GM13977 (cell line): ENCODE results near the gene ZNF536.

Source experiments
- DNase-seq: peaks from one replicate; pipeline ENCODE4 v3.0.0; 2012; ENCODE audit warnings: low spot score
- in situ Hi-C: fragments of 300-500 bp; cut with MboI; formaldehyde crosslinking; loops from one replicate; pipeline ENCODE4 v1.12.0; 2022; ENCODE audit warnings: low sequenced_read_pairs, low pct_unique_long_range_greater_than_20kb, mixed read lengths, inconsistent platforms; ENCODE audit not compliant: unreplicated experiment
- TF ChIP-seq, protein P1 (sequence below): IDR thresholded peaks from 2 replicates; pipeline ENCODE4 v1.5.1; 2012; ENCODE audit warnings: mild to moderate bottlenecking, control low read depth; ENCODE audit not compliant: insufficient read depth; ENCODE audit errors: extremely low read depth, missing control alignments

Gene ZNF536

DNA sequence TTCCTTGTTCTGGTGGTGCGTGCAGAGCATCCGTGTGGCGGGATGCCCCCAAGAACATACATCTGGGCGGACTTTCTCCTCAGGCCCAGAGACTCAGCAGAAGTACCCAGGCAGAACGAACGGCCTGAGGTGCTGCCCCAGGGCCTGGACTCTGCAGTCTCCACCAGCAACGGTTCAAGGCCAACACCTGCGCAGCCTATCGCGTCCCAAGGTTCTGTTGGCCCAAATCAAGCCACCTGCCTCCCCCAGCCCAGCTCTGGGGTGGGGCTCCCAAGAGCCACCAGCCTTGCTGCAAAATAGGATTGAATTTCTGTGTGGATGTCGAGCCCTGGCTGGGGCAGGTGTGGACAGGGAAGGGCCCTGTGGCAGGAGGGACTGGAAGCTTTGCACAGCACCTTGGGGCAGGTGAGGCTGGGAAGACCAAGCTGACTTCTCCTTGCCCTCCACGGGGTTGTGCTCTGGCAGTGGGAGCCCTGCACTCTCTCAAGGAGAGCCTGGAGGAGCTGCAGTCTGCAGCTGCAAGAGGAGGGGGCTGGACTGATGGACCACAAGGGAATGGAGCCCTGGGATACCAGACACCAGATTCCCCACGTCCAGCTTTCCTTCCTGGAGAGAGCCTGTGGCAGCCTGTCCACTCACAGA is 146.9 kb downstream of the ZNF536 start:
- TF ChIP-seq, protein P1, sequence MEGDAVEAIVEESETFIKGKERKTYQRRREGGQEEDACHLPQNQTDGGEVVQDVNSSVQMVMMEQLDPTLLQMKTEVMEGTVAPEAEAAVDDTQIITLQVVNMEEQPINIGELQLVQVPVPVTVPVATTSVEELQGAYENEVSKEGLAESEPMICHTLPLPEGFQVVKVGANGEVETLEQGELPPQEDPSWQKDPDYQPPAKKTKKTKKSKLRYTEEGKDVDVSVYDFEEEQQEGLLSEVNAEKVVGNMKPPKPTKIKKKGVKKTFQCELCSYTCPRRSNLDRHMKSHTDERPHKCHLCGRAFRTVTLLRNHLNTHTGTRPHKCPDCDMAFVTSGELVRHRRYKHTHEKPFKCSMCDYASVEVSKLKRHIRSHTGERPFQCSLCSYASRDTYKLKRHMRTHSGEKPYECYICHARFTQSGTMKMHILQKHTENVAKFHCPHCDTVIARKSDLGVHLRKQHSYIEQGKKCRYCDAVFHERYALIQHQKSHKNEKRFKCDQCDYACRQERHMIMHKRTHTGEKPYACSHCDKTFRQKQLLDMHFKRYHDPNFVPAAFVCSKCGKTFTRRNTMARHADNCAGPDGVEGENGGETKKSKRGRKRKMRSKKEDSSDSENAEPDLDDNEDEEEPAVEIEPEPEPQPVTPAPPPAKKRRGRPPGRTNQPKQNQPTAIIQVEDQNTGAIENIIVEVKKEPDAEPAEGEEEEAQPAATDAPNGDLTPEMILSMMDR: no peak
- DNase-seq: no peak
- in situ Hi-C loops: no loop called here

DNA sequence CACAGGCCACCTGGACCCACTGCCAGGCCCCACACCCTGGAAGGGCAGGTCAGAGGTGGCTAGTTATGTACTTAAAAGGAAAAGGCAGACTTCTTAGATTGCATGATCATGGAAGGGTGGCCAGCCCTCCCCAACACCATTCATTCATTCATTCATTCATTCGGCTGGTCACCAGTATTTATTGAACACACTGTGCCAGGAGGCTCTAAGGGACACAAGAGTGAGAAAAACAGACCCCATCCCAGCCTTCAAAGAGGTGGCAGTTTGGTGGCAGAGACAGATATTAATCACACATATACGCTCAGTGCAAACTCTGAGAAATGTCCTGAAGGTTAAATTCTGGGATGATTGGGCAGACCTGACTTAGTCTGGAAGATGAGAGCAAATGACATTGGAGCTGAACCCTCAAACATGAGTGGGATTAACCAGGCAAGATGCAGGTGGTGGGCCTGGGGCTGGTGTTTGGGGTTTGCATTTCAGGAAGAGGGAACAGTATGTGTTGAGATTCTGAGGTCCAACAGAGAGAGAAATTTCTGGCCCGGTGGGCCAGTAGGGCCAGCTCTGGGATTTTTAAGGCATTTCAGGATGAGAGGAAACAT is 147.5 kb downstream of the ZNF536 start:
- TF ChIP-seq, protein P1: no peak
- in situ Hi-C loops: no loop called here
- DNase-seq: no peak

DNA sequence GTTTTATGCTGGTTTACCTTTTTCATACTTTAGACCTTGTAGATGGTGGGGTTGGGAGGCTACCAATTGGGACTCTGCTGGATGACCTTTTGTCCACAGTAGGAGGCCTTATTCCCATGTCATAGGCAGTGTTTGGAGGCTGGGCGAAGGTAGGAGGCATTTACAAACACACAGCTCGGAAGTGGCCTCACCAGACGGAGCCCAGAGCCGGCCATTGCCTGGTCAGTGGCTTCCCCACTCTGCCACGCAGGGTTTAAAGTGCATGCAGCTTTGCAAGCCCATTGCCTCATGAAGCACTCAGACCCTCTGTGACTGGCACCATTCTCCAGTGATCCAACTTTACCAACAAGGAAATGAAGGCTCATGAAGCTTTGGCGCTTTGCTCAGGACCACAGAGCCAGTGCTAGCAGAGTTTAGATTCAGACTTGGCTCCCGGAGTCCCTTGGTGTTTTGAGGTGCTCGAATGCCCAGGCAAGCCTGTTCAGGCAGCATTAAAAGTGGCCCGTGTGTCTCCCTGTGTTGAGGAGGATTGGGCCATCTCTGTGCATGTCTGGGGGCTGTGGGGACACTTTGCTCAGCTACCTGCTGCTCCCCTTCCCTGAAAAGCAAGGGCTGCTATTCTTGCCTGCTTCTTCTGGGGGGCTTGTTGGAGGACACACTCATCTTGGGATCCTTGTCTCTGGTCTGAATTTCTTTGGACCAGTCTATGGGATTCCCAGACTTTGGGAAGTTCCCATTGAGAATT is 148.7 kb downstream of the ZNF536 start:
- in situ Hi-C loops: no loop called here
- no peak for DNase-seq
- TF ChIP-seq, protein P1: no peak

DNA sequence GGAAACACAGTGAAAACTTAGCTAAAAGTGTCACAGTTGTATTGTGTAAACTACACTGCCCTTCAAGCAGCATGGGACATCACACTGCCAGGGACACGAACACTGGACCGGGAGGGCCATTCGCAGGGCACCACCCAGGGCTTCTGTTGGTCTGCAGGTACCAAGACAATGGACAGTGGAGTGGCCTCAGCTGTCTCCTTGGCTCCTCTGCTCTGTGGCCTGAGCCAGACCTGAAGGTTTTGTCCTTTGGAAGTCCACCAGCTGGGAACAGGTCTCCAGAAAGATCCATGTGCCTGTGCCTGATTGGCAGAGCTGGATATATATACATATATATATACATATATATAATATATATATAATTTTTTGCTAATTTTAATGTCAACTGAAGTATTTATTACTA is 149.8 kb downstream of the ZNF536 start:
- in situ Hi-C loops: no loop called here
- no peak for DNase-seq
- TF ChIP-seq, protein P1: no peak

DNA sequence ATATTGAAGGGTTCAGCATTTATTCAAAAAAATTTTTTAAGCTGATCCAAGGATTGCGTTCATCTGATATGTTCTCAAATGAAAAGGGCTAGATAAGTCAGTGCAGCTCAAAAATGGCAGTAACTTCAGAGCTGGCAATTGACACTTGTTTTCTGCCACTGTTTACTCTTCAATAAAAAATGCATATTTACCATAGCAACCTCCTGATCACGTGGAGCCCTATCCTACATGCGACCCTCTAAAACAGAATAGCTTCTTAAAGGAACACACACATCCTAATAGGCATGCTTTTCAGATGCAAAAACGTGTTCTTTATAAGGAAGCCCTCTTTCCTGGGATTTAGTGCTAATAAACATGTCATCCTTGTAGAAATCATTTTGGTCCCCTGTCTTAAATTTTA is 150.2 kb downstream of the ZNF536 start:
- TF ChIP-seq, protein P1: no peak
- in situ Hi-C loops: no loop called here

DNA sequence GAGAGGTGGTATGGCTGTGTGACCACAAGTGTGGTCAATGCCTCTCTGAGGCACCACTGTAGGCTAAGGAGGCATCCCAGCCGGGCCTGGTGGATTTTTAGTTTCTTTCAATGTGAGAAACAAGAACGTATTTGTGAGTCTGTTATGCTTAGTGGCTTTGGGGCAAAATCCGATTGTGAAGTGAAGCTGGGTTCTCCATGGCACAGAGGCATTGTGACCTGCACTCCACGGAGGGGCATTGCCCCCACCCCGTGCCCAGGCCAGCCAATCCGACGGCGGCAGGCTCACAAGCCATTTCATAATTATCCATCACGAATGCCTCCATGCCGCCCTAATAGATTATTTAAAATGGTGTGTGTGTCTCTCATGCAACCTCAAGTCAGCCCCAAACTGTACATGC is 151.6 kb downstream of the ZNF536 start:
- DNase-seq: no peak
- TF ChIP-seq, protein P1: no peak
- in situ Hi-C loops: no loop called here

More for the DNA sequence above, 150.2 kb downstream of the ZNF536 start:
- DNase-seq: no peak
